ENCODE data around the gene ENTREP3. TPM values are rescaled to one million over a fixed set of nuclear protein-coding genes. Genes with fewer than 3 reads are reported as not detected.

ENTREP3 gene
- 7.7 and 7.8 TPM in 2 replicates for total RNA-seq

DNA sequence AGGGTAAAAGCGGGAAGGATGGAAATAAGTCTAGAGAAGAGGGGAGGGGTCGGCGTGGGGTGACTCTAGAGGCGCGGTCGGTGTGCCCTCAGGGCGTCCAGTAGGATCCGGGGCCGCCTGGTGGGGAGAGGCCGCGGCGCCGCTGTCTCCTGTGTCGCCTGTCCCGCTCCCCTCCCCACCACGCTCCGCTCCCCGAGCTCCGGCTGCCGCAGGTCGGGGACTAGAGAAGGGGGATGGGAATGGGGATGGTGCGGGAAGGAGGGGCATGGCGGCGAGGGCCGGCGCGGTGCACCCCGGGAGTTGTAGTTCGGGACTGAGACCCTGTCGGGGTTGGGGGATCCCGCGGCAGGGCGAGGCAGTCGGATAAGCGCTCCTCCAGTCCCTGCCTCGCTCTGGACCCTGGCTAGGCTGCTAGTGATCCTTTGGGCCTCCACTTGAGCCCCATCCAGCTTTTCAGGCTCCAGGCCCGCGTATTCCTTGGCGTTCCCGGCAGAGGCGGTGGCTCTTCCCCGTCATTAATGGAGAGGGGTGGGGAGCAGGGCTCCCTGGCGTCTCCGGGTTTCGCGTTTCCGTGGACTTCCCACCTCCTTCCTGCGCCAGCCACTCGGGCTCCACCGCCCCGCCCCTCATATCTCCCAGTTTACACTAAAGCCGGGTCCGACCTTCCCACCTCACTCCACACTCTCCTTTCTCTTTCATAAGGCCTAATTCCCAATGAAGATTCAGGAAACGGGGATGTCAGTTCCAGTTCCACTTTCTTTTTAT is at the start of gene ENTREP3:
ENTREP3 (minus strand) TSS at position 241 of the 765 bp plus-strand sequence. CDS start 606 bp downstream, outside the sequence.
- TF ChIP-seq, protein P1, sequence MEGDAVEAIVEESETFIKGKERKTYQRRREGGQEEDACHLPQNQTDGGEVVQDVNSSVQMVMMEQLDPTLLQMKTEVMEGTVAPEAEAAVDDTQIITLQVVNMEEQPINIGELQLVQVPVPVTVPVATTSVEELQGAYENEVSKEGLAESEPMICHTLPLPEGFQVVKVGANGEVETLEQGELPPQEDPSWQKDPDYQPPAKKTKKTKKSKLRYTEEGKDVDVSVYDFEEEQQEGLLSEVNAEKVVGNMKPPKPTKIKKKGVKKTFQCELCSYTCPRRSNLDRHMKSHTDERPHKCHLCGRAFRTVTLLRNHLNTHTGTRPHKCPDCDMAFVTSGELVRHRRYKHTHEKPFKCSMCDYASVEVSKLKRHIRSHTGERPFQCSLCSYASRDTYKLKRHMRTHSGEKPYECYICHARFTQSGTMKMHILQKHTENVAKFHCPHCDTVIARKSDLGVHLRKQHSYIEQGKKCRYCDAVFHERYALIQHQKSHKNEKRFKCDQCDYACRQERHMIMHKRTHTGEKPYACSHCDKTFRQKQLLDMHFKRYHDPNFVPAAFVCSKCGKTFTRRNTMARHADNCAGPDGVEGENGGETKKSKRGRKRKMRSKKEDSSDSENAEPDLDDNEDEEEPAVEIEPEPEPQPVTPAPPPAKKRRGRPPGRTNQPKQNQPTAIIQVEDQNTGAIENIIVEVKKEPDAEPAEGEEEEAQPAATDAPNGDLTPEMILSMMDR (IDR thresholded peaks at IDR 0.05; ENCODE audit: insufficient read depth, low read depth, low read length) = no peak
- DNase-seq (ENCODE audit: low read depth) = peak; percentile 90

DNA sequence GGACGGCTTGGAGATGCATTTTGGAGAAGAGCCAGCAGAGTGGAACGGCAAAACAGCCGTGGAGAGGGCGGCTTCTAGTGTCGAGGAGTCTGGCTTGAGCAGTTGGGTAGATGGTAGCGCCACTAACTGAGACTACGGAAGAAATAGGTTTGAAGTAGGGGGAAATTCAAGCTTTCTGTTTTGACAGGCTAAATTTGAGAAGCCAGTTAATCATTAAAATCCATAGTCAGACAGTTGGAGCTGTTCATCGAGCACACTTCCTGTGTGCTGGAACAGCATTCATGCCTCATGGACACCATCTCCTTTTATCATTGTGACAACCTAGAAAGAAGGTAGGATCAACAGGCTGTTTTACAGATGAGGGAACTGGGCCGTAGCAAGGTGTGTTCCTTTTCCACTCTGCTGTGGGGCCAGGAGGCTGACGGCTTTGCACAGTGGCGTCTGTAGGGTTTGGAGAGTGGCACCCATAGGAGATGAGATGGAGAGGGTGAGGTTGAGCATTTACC is 49.3 kb upstream of the ENTREP3 start:
- H3K4me3 ChIP-seq (ENCODE audit: low read depth, low read length) = no peak overlapping the region
- no peak for DNase-seq (ENCODE audit: low read depth)
- TF ChIP-seq, protein P1 (IDR thresholded peaks at IDR 0.05; ENCODE audit: insufficient read depth, low read depth, low read length) = no peak

More for the DNA sequence above, at the start of gene ENTREP3:
- H3K4me3 ChIP-seq (ENCODE audit: low read depth, low read length) = peak within 1 kb of the TSS; percentile 85

- TF ChIP-seq, protein P1 (IDR thresholded peaks at IDR 0.05; ENCODE audit: insufficient read depth, low read depth, low read length) = no peak
- DNase-seq (ENCODE audit: low read depth) = no peak
- no peak within 1 kb of the TSS for H3K4me3 ChIP-seq (ENCODE audit: low read depth, low read length)
Measured at GRCh38 chr1:155301342-155301841, 46.1 kb upstream of the ENTREP3 start, which contains the start of gene PKLR. Gene PKLR (minus strand): TSS chr1:155301438. CDS start chr1:155301395, 43 bp downstream.

GRCh38 chr1:155300553-155301329 is 45.5 kb upstream of the ENTREP3 start:
- TF ChIP-seq, protein P1 (IDR thresholded peaks at IDR 0.05; ENCODE audit: insufficient read depth, low read depth, low read length) = no peak
- DNase-seq (ENCODE audit: low read depth) = no peak
- H3K4me3 ChIP-seq (ENCODE audit: low read depth, low read length) = no peak overlapping the region

DNA sequence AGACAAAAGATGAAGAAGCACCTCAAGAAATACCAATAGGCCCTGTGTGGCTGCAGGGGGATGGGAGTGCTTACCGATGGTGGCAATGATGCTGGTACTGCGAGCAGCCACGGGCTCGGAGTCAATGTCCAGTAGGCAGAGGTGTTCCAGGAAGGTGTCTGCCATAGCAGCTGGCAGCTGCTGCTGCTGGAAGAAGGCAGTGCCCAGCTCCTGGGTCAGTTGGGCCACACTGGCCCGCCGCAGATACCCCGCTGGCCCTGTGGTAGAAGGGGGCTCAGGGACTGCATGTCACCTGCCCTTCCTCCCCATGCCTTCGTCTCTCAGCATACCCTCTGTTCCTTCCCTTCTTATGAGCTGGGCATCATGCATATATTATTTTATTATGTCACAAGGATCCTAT is 44.7 kb upstream of the ENTREP3 start:
- DNase-seq (ENCODE audit: low read depth) = no peak
- no peak overlapping the region for H3K4me3 ChIP-seq (ENCODE audit: low read depth, low read length)
- TF ChIP-seq, protein P1 (IDR thresholded peaks at IDR 0.05; ENCODE audit: insufficient read depth, low read depth, low read length) = no peak

- no peak overlapping the region for H3K4me3 ChIP-seq (ENCODE audit: low read depth, low read length)
- TF ChIP-seq, protein P1 (IDR thresholded peaks at IDR 0.05; ENCODE audit: insufficient read depth, low read depth, low read length) = no peak
- DNase-seq (ENCODE audit: low read depth) = no peak
Measured at GRCh38 chr1:155297384-155297783, 42.1 kb upstream of the ENTREP3 start.
